Mononuclear cell (primary cell): ENCODE results near the gene ZXDC. TPM values are rescaled to one million over a fixed set of nuclear protein-coding genes. Genes with fewer than 3 reads are reported as not detected.

Experiments used
- H3K27me3 ChIP-seq: 2 replicates; pipeline ENCODE4 v1.6.0; 2011; ENCODE audit warnings: low read length, control low read depth; ENCODE audit not compliant: insufficient read depth
- H3K4me1 ChIP-seq: 2 replicates; pipeline ENCODE4 v1.5.1; 2011; ENCODE audit warnings: mild to moderate bottlenecking, low read length, control low read depth; ENCODE audit not compliant: insufficient read depth
- H3K4me3 ChIP-seq: 2 replicates; pipeline ENCODE4 v1.5.1; 2011; ENCODE audit warnings: mild to moderate bottlenecking, low read length, moderate library complexity
- H3K9me3 ChIP-seq: 2 replicates; pipeline ENCODE4 v1.5.1; 2011; ENCODE audit warnings: low read depth, mild to moderate bottlenecking, control low read depth, low read length
- total RNA-seq: library from RNA; depleted of rRNA; stranded (reverse); fragments of >200 nt; gene quantifications from one replicate; pipeline ENCODE4 v1.2.3, GENCODE V29; 2012

Gene ZXDC
- total RNA-seq, 1 donor = 63.2 TPM

GRCh38 chr3:126474498-126475412, 936 bp downstream of the ZXDC start:
- no peaks in the 10 kb centered on the region for H3K27me3 ChIP-seq
- peaks cover 41% of the 10 kb centered on the region for H3K4me1 ChIP-seq
- no peaks in the 10 kb centered on the region for H3K9me3 ChIP-seq
- peak overlapping the region; percentile 66 for H3K4me3 ChIP-seq

GRCh38 chr3:126473292-126474168, 2.2 kb downstream of the ZXDC start:
- H3K27me3 ChIP-seq = no peaks in the 10 kb centered on the region
- H3K4me1 ChIP-seq = peaks cover 44% of the 10 kb centered on the region
- H3K4me3 ChIP-seq = no peak overlapping the region

GRCh38 chr3:126472277-126473006, 3.2 kb downstream of the ZXDC start:
- Histone ChIP-seq H3K27me3 (no peaks in the 10 kb centered on the region), H3K9me3 (no peaks in the 10 kb centered on the region), H3K4me1 (peaks cover 55% of the 10 kb centered on the region), H3K4me3 (peak overlapping the region; percentile 21)

More at GRCh38 chr3:126473292-126474168, 2.2 kb downstream of the ZXDC start:
- no peaks in the 10 kb centered on the region for H3K9me3 ChIP-seq

- H3K4me1 ChIP-seq = peaks cover 72% of the 10 kb centered on the region
- H3K4me3 ChIP-seq = no peak overlapping the region
- no peaks in the 10 kb centered on the region for H3K9me3 ChIP-seq
- no peaks in the 10 kb centered on the region for H3K27me3 ChIP-seq
Observed at GRCh38 chr3:126469479-126469878, 6.2 kb downstream of the ZXDC start.

GRCh38 chr3:126468028-126468891, 7.4 kb downstream of the ZXDC start:
- no peaks in the 10 kb centered on the region for H3K9me3 ChIP-seq
- H3K27me3 ChIP-seq = no peaks in the 10 kb centered on the region
- peaks cover 65% of the 10 kb centered on the region for H3K4me1 ChIP-seq
- no peak overlapping the region for H3K4me3 ChIP-seq

- no peaks in the 10 kb centered on the region for H3K9me3 ChIP-seq
- H3K4me1 ChIP-seq = peaks cover 58% of the 10 kb centered on the region
- H3K27me3 ChIP-seq = no peaks in the 10 kb centered on the region
- H3K4me3 ChIP-seq = no peak overlapping the region
Observed at GRCh38 chr3:126467611-126467955, 8.1 kb downstream of the ZXDC start.

GRCh38 chr3:126466886-126467610, 8.6 kb downstream of the ZXDC start:
- H3K9me3 ChIP-seq = no peaks in the 10 kb centered on the region
- no peak overlapping the region for H3K4me3 ChIP-seq
- no peaks in the 10 kb centered on the region for H3K27me3 ChIP-seq
- peaks cover 53% of the 10 kb centered on the region for H3K4me1 ChIP-seq

- H3K27me3 ChIP-seq = no peaks in the 10 kb centered on the region
- H3K9me3 ChIP-seq = no peaks in the 10 kb centered on the region
- no peak overlapping the region for H3K4me3 ChIP-seq
- H3K4me1 ChIP-seq = peaks cover 48% of the 10 kb centered on the region
Observed at GRCh38 chr3:126465928-126466544, 9.7 kb downstream of the ZXDC start.

GRCh38 chr3:126464997-126465396, 10.7 kb downstream of the ZXDC start:
- Histone ChIP-seq H3K4me1 (peaks cover 48% of the 10 kb centered on the region), H3K4me3 (no peak overlapping the region), H3K9me3 (no peaks in the 10 kb centered on the region), H3K27me3 (no peaks in the 10 kb centered on the region)

GRCh38 chr3:126464494-126464893, 11.2 kb downstream of the ZXDC start:
- H3K4me1 ChIP-seq = peaks cover 48% of the 10 kb centered on the region
- no peak overlapping the region for H3K4me3 ChIP-seq
- H3K9me3 ChIP-seq = no peaks in the 10 kb centered on the region
- no peaks in the 10 kb centered on the region for H3K27me3 ChIP-seq

- H3K27me3 ChIP-seq = no peaks in the 10 kb centered on the region
- H3K9me3 ChIP-seq = no peaks in the 10 kb centered on the region
- peaks cover 48% of the 10 kb centered on the region for H3K4me1 ChIP-seq
- no peak overlapping the region for H3K4me3 ChIP-seq
Observed at GRCh38 chr3:126464093-126464492, 11.6 kb downstream of the ZXDC start.

- H3K9me3 ChIP-seq = no peaks in the 10 kb centered on the region
- H3K27me3 ChIP-seq = no peaks in the 10 kb centered on the region
- H3K4me1 ChIP-seq = peaks cover 45% of the 10 kb centered on the region
- no peak overlapping the region for H3K4me3 ChIP-seq
Observed at GRCh38 chr3:126463521-126463920, 12.2 kb downstream of the ZXDC start.

GRCh38 chr3:126461450-126462070, 14.1 kb downstream of the ZXDC start:
- H3K9me3 ChIP-seq = no peaks in the 10 kb centered on the region
- H3K27me3 ChIP-seq = no peaks in the 10 kb centered on the region
- H3K4me3 ChIP-seq = no peak overlapping the region
- H3K4me1 ChIP-seq = peaks cover 25% of the 10 kb centered on the region
